Pericardium fibroblast (primary cell): ENCODE data around the gene RSPH10B. TPM values are rescaled to one million over a fixed set of nuclear protein-coding genes. Genes with fewer than 3 reads are reported as not detected.

Experiments
- total RNA-seq: library from RNA; depleted of rRNA; stranded (reverse); fragments of >200 nt; gene quantifications from 2 replicates; pipeline ENCODE4 v1.2.3, GENCODE V29; 2015

Gene RSPH10B
- total RNA-seq, result not detected in 2 replicates

DNA sequence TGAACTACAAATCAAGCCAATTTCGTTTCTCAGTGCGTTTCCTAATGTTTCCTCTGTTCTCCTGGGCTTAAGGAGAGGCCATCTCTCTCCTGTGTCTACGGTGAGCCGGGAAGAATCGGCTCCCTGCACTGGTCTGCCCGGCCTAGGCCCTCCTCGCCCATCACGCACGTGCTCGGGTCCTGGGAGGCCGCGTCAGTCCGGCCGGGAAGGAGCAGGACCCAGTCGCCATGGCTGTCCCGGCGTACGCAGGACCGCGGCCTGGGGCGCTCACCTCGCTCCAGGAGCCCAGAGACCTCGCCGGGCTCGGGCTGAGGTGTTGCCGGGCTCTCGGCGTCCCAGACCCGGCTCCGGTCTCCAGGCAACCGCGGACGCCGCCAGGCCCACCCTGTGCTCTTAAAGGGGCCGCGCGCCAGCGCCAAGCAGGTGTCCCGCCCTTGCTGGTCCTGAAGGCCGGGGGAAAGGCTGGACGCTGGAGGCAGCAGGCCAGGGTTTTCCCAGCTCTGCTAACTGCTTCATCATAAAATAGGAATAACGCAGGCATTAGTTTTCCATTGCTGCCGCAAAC, at the start of gene RSPH10B:
Gene RSPH10B (minus strand): TSS at position 343 of the 565 bp plus-strand sequence. CDS start 3,573 bp downstream, outside the sequence.

GRCh38 chr7:6008668-6009611, 38.5 kb upstream of the RSPH10B start, which contains the start of the genes AIMP2 and PMS2:
Gene AIMP2 (plus strand): TSS chr7:6009272. CDS start chr7:6009364, 92 bp downstream.
Gene PMS2 (minus strand): TSS chr7:6009049. CDS start chr7:6009019, 30 bp downstream.

GRCh38 chr7:5898480-5899224, 71.8 kb downstream of the RSPH10B start, which contains the start of gene CCZ1:
Gene CCZ1 (plus strand): TSS chr7:5898733. CDS start chr7:5898800, 67 bp downstream.

Other genes starting within 250 kb of the RSPH10B start
- gene RNF216, start 189.0 kb downstream of the RSPH10B start, total RNA-seq, result 30.0 and 30.7 TPM in 2 replicates
- not detected in 2 replicates for gene OCM, start 89.9 kb downstream of the RSPH10B start, total RNA-seq
- 60.1 and 63.3 TPM in 2 replicates for gene CCZ1, start 72.0 kb downstream of the RSPH10B start, total RNA-seq
- 10.4 and 16.7 TPM in 2 replicates for gene PMS2, start 38.4 kb upstream of the RSPH10B start, total RNA-seq
- gene AIMP2, start 38.6 kb upstream of the RSPH10B start, total RNA-seq, result 48.1 and 62.0 TPM in 2 replicates
- 0.09 TPM in 1 of 2 replicates, not detected in the other for gene ANKRD61, start 60.7 kb upstream of the RSPH10B start, total RNA-seq
- 105 and 139 TPM in 2 replicates for gene EIF2AK1, start 88.5 kb upstream of the RSPH10B start, total RNA-seq
- 4.0 and 4.6 TPM in 2 replicates for gene USP42, start 134.3 kb upstream of the RSPH10B start, total RNA-seq